Left renal pelvis (tissue), 4 donors: ENCODE measurements around the gene SIK3. TPM values are rescaled to one million over a fixed set of nuclear protein-coding genes. Genes with fewer than 3 reads are reported as not detected.
A peak's percentile ranks its signal among the peaks of the same experiment; 100 is the strongest.

Experiments used
- DNase-seq, 4 donors: peaks; one replicate each; pipeline ENCODE4 v3.0.0-alpha.2; 2013; ENCODE audit warnings: low read depth in 4 of 4, low spot score in 3 of 4
- polyA plus RNA-seq, 4 donors: library from polyadenylated mRNA; unstranded; fragments of 120-200 nt; gene quantifications; one replicate each; pipeline ENCODE4 v1.2.1, GENCODE V29; 2013; ENCODE audit not compliant: insufficient read length in 4 of 4

SIK3 gene
- polyA plus RNA-seq, 4 donors = 23.0 to 44.9 (median 33.6) TPM

GRCh38 chr11:116879800-116880625 lies 218.2 kb downstream of the SIK3 start:
- DNase-seq = peak; percentile 44 to 65 (median 54)

GRCh38 chr11:116876656-116877055 lies 221.6 kb downstream of the SIK3 start:
- DNase-seq = no peak

- no peak for DNase-seq
These were observed 223.0 kb downstream of the SIK3 start for GRCh38 chr11:116875194-116875593.

GRCh38 chr11:116874251-116874650 lies 224.0 kb downstream of the SIK3 start:
- DNase-seq = no peak

GRCh38 chr11:116873381-116873780 lies 224.8 kb downstream of the SIK3 start:
- no peak for DNase-seq

- DNase-seq = no peak
These were observed 227.0 kb downstream of the SIK3 start for GRCh38 chr11:116871248-116871647.

- no peak for DNase-seq
These were observed 228.2 kb downstream of the SIK3 start for GRCh38 chr11:116870054-116870453.

GRCh38 chr11:116869610-116870009 lies 228.6 kb downstream of the SIK3 start:
- DNase-seq = no peak

GRCh38 chr11:116868066-116868465 lies 230.2 kb downstream of the SIK3 start:
- no peak for DNase-seq

- no peak for DNase-seq
These were observed 230.6 kb downstream of the SIK3 start for GRCh38 chr11:116867619-116868018.

GRCh38 chr11:116866804-116867455 lies 231.3 kb downstream of the SIK3 start:
- no peak for DNase-seq

- no peak for DNase-seq
These were observed 232.5 kb downstream of the SIK3 start for GRCh38 chr11:116865696-116866095.

GRCh38 chr11:116864531-116864930 lies 233.7 kb downstream of the SIK3 start:
- DNase-seq = no peak

- no peak for DNase-seq
These were observed 235.3 kb downstream of the SIK3 start for GRCh38 chr11:116862951-116863350.

- no peak for DNase-seq
These were observed 236.0 kb downstream of the SIK3 start for GRCh38 chr11:116862185-116862584.

- no peak for DNase-seq
These were observed 236.7 kb downstream of the SIK3 start for GRCh38 chr11:116861539-116861938.

- no peak for DNase-seq
These were observed 237.9 kb downstream of the SIK3 start for GRCh38 chr11:116860303-116860702.

GRCh38 chr11:116859175-116859574 lies 239.1 kb downstream of the SIK3 start:
- DNase-seq = no peak

- no peak for DNase-seq
These were observed 240.3 kb downstream of the SIK3 start for GRCh38 chr11:116857936-116858335.

- no peak for DNase-seq
These were observed 240.9 kb downstream of the SIK3 start for GRCh38 chr11:116857316-116857715.

GRCh38 chr11:116856423-116856822 lies 241.8 kb downstream of the SIK3 start:
- DNase-seq = no peak

GRCh38 chr11:116855413-116855812 lies 242.8 kb downstream of the SIK3 start:
- DNase-seq = no peak
